GM12875 (cell line): ENCODE data around the gene UGT2B28.
A peak's percentile ranks its signal among the peaks of the same experiment; 100 is the strongest.
"Not testable (repeated sequence)": the region's sequence is repeated elsewhere in the genome, so short reads cannot be mapped to it uniquely, and the experiment has no call there.

Experiments used
- H3K4me3 ChIP-seq: one replicate; pipeline ENCODE4 v1.5.1; 2011; ENCODE audit warnings: low read depth, low read length, control low read depth
- TF ChIP-seq, protein P1 (sequence below): IDR thresholded peaks from 2 replicates; pipeline ENCODE4 v1.5.1; 2011; ENCODE audit warnings: low read depth, mild to moderate bottlenecking, control low read depth, inconsistent platforms, low read length, moderate library complexity, borderline replicate concordance; ENCODE audit not compliant: insufficient read depth

Gene UGT2B28

DNA sequence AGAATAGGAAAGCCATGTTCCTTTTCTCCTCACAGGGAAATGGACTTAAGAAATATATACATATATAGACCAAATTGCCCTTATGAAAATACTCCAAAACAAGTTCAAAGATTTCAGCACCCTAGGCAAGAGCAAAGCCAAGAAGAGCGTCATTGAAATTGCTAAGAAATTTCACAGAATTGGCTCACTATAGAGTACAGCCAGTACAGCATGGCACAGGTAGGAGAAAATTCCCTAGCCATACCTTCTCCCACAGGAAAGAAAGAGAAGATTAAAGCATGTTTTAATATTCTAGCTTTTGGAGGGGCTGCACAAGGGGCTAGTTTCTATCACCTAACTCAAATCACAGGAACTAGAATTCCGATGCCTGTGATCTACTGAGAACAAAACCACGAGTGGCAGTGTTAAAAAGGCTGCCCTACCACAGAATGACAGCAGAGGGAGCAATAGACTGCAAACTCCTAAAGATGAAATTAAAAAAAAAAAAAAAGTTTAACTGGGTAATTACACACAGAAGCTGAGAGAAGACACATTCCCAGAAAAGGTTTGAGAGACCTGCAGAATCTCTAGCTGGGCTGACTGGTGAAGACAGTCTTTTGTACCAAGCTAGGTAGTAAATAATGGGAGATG lies 37.5 kb downstream of the UGT2B28 start:
- TF ChIP-seq, protein P1, sequence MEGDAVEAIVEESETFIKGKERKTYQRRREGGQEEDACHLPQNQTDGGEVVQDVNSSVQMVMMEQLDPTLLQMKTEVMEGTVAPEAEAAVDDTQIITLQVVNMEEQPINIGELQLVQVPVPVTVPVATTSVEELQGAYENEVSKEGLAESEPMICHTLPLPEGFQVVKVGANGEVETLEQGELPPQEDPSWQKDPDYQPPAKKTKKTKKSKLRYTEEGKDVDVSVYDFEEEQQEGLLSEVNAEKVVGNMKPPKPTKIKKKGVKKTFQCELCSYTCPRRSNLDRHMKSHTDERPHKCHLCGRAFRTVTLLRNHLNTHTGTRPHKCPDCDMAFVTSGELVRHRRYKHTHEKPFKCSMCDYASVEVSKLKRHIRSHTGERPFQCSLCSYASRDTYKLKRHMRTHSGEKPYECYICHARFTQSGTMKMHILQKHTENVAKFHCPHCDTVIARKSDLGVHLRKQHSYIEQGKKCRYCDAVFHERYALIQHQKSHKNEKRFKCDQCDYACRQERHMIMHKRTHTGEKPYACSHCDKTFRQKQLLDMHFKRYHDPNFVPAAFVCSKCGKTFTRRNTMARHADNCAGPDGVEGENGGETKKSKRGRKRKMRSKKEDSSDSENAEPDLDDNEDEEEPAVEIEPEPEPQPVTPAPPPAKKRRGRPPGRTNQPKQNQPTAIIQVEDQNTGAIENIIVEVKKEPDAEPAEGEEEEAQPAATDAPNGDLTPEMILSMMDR = 0 out of 2 replicates have a peak, but pooled peaks have one; percentile 32
- H3K4me3 ChIP-seq = not testable (repeated sequence)

DNA sequence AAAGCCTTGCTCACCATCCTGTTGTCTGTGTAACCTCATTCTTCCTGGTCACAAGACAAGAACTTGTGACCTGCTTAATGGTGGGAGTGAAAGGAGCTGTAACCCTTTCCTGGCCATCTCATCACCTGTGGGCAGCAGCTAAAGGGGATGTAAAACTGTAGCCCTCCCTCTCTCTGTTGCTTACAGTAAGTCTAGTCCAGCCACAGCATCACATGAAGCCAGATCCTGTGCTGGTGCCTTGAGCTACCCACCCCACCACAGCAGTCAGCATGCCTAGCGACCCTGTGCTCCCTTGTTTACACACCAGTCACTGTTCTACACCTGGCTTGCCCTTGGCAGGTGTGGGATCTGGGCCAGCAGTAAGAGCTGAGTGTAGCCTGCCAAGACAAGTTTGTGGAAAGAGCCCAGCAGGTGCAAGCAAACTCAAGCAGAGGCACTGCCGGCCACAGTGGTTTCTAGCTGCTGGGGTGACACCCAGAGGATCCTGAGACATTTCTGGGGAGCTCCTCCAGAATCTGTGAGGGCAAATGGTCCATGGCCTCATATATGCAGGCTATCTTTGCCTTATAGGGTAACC lies 41.0 kb downstream of the UGT2B28 start:
- H3K4me3 ChIP-seq = no peak overlapping the region
- TF ChIP-seq, protein P1 = no peak

DNA sequence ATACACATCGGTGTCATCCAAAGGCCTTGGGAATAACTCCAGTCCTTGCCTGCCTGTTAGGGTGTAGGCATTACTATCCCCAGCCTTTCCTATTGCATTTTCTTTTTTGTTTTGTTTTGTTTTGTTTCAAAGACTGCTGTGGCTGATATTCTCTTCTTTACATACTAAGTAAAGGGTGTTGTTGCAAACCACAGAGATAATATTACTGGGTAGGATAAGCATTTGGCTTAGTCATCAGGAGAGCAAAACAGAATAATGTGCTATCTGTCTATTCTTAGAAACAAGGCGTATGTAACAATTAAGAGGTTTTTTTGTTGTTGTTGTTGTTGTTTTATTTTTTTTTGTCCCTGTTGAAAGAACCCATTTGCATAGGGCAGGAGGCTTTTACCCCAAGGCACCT lies 41.8 kb downstream of the UGT2B28 start:
- TF ChIP-seq, protein P1 = no peak
- no peak overlapping the region for H3K4me3 ChIP-seq

DNA sequence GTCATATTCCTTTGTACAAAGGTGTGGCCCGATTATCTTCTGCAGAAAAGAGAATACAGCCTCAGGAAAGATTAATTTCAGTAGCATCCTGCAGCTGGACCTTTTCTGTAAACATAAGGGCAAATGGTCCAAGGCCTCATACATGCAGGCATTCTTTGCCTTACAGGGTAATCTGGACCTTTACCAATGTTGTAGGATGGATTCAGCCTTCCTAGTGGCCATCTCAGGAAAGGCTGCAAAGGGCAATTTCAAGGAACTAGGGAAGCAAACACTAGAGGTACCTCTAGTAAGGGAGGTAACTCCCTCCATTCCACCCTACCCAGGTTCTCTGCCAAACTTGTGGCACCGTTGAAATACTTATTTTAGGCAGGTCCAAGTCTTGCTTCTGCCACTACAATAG lies 43.0 kb downstream of the UGT2B28 start:
- H3K4me3 ChIP-seq = no peak overlapping the region
- TF ChIP-seq, protein P1 = no peak

DNA sequence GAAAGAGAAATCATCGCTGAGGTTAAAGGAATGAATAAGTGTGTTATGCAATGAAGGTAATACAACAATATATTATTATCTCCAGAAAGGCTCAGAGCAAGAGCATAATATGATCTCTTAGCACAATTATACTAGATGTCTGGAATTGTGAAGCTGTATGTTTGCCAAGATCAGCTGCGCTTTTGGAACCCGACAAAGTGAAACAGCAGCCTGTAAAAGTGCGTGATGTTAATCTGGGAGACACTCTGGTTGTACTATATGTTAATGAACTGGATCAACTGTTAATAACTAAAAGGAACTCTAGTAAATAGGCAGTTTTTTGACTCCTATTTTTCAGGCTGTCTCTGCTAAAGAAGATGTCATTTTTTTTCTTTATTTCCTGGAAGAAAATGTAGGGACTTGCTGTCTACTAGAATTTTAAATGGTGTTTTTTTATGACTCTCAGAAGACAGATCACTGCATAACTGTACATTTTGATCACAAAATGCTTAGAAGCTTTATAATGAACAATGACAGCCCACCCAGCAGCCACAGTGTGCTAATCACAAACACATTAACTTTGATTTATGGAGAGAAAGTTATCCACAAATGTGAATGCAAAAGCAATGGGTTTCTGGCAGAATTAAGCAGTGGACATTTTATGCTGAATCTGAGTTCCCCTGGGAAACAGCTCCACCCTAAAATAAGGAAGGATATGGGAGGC lies 50.2 kb downstream of the UGT2B28 start:
- H3K4me3 ChIP-seq = no peak overlapping the region
- TF ChIP-seq, protein P1 = no peak

DNA sequence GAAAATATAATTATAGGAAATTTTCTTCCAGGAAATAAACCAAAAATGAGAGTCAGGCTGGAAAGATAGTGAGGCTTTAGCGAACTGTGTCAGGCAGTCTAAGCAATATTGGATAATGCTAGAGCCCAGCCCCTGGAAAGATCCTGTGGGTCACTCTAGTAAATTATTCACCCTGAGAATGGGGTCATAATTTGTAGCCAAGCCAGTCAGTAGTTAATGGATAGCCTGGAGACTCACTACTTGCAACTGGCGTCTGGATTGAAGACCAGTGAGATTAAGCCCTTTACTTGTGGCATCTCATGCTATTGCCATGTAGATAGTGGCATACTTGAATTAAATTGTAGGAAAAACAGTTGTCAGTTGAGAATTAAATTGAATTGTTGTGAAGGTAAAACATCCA lies 51.0 kb downstream of the UGT2B28 start:
- H3K4me3 ChIP-seq = not testable (repeated sequence)

DNA sequence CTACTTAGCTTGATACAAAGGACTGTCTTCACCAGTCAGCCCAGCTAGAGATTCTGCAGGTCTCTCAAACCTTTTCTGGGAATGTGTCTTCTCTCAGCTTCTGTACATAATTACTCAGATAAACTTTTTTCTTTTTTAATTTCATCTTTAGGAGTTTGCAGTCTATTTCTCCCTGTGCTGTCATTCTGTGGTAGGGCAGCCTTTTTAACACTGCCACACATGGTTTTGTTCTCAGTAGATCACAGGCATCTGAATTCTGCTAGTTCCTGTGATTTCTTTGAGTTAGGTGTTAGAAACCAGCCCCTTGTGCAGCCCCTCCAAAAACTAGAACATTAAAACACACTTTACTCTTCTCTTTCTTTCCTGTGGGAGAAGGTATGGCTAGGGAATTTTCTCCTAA lies 55.2 kb downstream of the UGT2B28 start:
- H3K4me3 ChIP-seq = not testable (repeated sequence)

DNA sequence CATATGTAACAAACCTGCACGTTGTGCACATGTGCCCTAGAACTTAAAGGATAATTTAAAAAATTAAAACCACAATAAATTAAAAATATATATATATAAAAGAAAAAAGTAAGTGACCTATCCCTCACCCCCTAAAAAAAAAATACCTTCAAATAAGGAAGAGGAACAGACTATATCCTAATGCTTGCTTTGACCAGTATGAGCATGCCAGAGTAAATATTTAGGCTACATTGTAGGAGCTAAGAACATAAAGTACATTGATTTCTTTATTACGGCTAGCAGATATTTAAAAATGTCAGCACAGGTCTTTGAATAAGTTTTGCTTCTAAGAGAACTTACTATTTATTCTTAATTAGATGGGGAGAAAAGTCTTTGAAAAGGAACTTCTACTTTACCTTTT lies 62.8 kb downstream of the UGT2B28 start:
- H3K4me3 ChIP-seq = not testable (repeated sequence)

DNA sequence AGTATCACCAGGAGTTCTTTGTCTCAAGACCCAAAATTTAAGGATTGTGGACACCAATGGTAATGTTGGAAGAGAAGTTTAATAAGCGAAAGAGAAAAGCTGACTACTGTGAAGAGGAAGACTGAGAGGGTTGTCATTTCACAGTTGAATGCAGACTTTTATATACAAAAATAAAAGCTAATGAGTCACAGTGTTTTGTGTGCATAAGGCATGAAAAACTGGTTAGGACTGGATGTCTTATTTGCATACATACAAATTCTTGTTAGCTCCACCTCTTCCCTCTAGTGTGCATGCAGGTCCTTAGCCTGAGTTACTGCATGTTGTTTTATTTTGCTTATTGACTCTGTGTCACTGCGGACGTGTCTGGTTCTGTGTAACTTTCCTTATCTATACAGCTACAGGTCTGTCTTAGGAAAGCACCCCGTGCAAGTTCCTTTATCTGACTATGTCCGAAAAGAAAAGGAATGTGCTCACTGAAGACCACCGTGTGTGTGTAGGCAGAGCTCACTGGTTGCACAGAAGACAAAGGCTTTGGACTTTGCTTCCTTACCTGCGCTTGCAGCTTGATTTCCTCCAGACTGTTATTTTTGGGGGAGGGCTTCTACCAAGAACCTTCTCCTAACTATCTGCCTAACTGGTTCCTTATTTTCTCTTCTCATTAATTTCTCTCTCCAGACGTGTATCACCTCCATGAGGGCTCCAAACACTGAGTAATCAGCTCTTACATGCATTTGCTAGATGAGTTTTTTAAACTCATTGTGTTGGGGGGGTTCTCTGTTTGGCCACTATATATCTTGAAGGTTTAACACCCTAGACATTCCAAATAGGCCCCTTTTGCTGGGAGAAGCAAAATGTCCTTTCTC lies 63.5 kb downstream of the UGT2B28 start:
- H3K4me3 ChIP-seq = not testable (repeated sequence)
